ENCODE data around the gene FBN3. TPM values are rescaled to one million over a fixed set of nuclear protein-coding genes. Genes with fewer than 3 reads are reported as not detected.

FBN3 gene
- polyA plus RNA-seq, 1 experiment = not detected

DNA sequence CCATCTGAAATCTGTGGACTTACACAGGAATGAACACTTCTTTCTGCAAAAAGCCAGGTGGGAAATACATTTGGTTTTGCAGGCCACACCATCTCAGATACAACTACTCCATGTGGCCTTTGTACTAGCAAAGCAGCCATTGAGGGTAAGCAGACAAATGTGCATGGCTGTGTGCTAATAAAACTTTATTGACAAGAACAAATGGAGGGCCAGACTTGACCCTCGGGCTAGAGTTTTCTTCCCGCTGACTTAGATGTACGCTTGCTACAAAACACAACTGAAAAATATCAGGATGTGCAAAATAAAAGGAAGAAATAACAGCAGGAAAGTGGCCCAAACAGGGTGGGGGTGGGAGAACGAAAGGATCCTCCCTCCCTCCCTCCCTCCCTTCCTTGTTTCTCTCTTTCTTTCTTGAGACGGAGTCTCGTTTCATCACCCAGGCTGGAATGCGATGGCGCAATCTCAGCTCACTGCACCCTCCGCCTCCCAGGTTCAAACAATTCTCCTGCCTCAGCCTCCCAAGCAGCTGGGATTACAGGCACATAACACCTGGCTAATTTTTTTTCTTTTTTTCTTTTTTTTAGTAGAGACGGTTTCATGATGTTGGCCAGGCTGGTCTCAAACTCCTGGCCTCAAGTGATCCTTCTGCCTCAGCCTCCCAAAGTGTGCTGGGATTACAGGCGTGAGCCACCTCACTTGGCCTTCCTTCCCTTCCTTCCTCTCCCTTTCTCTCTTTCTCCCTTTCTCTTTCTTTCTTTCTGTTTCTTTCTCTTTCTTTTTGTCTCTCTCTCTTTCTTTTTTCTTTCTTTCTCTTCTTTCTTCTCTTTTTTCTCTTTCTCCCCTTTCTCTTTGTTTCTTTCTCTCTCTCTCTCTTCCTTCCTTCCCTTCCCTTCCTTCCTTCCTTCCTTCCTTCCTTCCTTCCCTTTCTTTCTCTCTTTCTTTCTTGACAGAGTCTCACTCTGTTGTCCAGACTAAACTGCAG lies 67.5 kb downstream of the FBN3 start:
- TF ChIP-seq, protein P1, sequence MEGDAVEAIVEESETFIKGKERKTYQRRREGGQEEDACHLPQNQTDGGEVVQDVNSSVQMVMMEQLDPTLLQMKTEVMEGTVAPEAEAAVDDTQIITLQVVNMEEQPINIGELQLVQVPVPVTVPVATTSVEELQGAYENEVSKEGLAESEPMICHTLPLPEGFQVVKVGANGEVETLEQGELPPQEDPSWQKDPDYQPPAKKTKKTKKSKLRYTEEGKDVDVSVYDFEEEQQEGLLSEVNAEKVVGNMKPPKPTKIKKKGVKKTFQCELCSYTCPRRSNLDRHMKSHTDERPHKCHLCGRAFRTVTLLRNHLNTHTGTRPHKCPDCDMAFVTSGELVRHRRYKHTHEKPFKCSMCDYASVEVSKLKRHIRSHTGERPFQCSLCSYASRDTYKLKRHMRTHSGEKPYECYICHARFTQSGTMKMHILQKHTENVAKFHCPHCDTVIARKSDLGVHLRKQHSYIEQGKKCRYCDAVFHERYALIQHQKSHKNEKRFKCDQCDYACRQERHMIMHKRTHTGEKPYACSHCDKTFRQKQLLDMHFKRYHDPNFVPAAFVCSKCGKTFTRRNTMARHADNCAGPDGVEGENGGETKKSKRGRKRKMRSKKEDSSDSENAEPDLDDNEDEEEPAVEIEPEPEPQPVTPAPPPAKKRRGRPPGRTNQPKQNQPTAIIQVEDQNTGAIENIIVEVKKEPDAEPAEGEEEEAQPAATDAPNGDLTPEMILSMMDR (IDR thresholded peaks at IDR 0.05; ENCODE audit: low read depth, low read length) = no peak
- POLR2A ChIA-PET = no interaction called here
- no peak for DNase-seq (ENCODE audit: low read depth, low spot score)

DNA sequence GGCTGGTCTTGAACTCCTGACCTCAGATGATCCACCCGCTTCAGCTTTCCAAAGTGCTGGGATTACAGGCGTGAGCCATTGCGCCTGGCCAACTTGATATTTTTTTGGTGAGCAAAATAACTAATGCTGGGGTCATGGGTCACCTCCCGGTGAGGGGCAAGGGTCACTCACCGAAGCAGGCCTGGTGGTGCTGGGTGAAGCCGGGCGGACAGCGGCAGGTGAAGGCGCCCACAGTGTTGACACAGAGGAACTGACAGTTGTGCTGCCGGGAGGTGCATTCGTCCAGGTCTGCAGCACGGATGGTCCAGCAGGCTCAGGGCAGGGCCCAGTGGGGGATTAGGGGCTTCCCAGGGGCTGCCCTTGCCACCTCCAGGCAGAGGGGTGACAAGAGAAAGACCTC lies 68.6 kb downstream of the FBN3 start:
- TF ChIP-seq, protein P1 (IDR thresholded peaks at IDR 0.05; ENCODE audit: low read depth, low read length) = no peak
- Histone ChIP-seq H3K27ac (ENCODE audit: low read depth, low read length) (no peak overlapping the region), H3K4me3 (ENCODE audit: low read depth, low read length) (no peak overlapping the region), H3K27me3 (ENCODE audit: control insufficient read depth, insufficient read depth, low read length) (no peaks in the 10 kb centered on the region), H3K9me3 (ENCODE audit: control insufficient read depth, insufficient read depth, low read length) (peaks cover 7% of the 10 kb centered on the region; the same call in 1 of the 2 replicates)
- ChIA-PET CTCF (no interaction called here), POLR2A (no interaction called here)
- no peak for DNase-seq (ENCODE audit: low read depth, low spot score)

More for the DNA sequence above, 67.5 kb downstream of the FBN3 start:
- H3K4me3 ChIP-seq (ENCODE audit: low read depth, low read length) = no peak overlapping the region
- CTCF ChIA-PET = no interaction called here
- H3K27me3 ChIP-seq (ENCODE audit: control insufficient read depth, insufficient read depth, low read length) = no peaks in the 10 kb centered on the region
- H3K27ac ChIP-seq (ENCODE audit: low read depth, low read length) = no peak overlapping the region
- peaks cover 14% of the 10 kb centered on the region; the same call in 1 of the 2 replicates for H3K9me3 ChIP-seq (ENCODE audit: control insufficient read depth, insufficient read depth, low read length)

DNA sequence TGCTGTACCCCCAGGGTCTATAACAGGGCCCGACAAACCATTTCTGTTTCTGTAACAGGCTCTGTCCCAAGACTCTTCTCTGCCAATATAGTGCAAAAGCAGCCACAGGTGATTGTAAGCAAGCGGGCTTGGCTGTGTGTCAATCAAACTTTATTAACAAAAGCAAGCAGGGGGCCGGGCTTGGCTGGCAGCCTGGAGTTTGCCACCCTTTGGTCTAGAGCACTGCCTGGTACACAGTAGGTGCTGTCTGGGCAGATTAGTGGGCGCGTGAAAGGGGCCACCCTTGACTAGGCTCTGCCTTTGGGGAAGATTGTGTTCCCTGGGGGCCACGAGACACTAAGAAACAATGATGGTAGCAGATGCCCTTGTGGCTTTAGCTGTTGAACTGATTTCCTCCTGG lies 69.4 kb downstream of the FBN3 start:
- POLR2A ChIA-PET = no interaction called here
- Histone ChIP-seq H3K4me3 (ENCODE audit: low read depth, low read length) (no peak overlapping the region), H3K27ac (ENCODE audit: low read depth, low read length) (no peak overlapping the region), H3K27me3 (ENCODE audit: control insufficient read depth, insufficient read depth, low read length) (no peaks in the 10 kb centered on the region), H3K9me3 (ENCODE audit: control insufficient read depth, insufficient read depth, low read length) (peaks cover 3% of the 10 kb centered on the region; the same call in 1 of the 2 replicates)
- no peak for DNase-seq (ENCODE audit: low read depth, low spot score)
- TF ChIP-seq, protein P1 (IDR thresholded peaks at IDR 0.05; ENCODE audit: low read depth, low read length) = no peak
- CTCF ChIA-PET = no interaction called here

DNA sequence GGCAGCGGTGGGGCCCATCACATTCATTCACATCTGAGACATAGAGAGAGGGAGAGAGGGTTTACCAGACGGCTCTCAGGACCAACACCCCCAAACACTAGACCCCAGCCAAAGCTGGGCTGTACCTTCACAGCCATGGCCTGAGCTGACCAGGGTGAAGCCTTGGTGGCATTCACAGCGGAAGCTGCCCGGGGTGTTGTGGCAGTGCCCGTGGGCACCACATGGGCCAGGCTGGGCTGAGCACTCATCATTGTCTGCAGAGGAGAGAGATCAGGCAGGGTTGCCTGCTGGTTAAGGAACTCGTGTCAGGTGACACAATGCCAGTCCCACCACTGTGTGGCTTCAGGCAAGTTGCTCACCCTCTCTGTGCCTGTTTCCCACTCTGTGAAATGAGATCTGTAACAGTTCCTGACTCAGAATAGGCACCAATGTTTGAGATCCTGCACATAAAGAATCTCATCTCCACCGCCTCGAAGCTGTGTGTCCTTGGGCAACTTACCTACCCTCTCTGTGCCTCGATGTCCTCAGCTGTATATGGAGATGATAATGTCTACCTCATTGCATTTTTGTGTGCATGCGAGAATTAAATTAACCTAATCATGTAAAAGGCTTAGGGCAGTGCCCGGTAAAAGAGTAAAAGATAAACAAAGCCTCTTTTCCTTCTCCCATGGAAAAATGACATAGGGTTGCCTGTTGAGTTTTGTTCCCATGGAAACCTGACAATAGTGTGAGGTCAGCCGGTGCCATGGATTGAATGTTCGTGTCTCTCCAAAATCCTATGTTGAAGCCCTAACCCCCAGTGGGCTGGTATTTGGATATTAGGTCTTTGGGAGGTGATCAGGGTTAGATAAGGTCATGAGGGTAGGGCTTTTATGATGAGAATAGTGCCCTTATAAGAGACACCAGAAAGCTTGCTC lies 74.0 kb downstream of the FBN3 start:
- no peaks in the 10 kb centered on the region for H3K27me3 ChIP-seq (ENCODE audit: control insufficient read depth, insufficient read depth, low read length)
- TF ChIP-seq, protein P1 (IDR thresholded peaks at IDR 0.05; ENCODE audit: low read depth, low read length) = no peak
- no peak overlapping the region for H3K27ac ChIP-seq (ENCODE audit: low read depth, low read length)
- H3K9me3 ChIP-seq (ENCODE audit: control insufficient read depth, insufficient read depth, low read length) = peaks cover 35% of the 10 kb centered on the region
- DNase-seq (ENCODE audit: low read depth, low spot score) = no peak
- H3K4me3 ChIP-seq (ENCODE audit: low read depth, low read length) = no peak overlapping the region
- CTCF ChIA-PET = no interaction called here
- POLR2A ChIA-PET = no interaction called here

Data from AG04450 (cell line).